Colonic mucosa (tissue), 4 donors: ENCODE data around the gene MXI1. TPM values are rescaled to one million over a fixed set of nuclear protein-coding genes. Genes with fewer than 3 reads are reported as not detected.
"Not testable (repeated sequence)": the region's sequence is repeated elsewhere in the genome, so short reads cannot be mapped to it uniquely, and the experiment has no call there.

Experiments
- DNase-seq: peaks from one replicate; pipeline ENCODE4 v3.0.0-alpha.2; 2020
- H3K27ac ChIP-seq: fragments of 200-600 bp; one replicate; pipeline ENCODE4 v1.8.0; 2021
- H3K27me3 ChIP-seq: fragments of 200-600 bp; one replicate; pipeline ENCODE4 v1.8.0; 2021
- H3K36me3 ChIP-seq: fragments of 200-600 bp; one replicate; pipeline ENCODE4 v1.8.0; 2021
- H3K4me1 ChIP-seq: fragments of 200-600 bp; one replicate; pipeline ENCODE4 v1.8.0; 2021; ENCODE audit warnings: mild to moderate bottlenecking
- H3K4me3 ChIP-seq: fragments of 200-600 bp; one replicate; pipeline ENCODE4 v1.8.0; 2021
- H3K9ac ChIP-seq, 2 donors: one replicate each; pipeline ENCODE4 v1.7.0; 2013; ENCODE audit warnings: control low read depth in 2 of 2, low read depth in 2 of 2, low read length in 2 of 2
- H3K9me3 ChIP-seq: fragments of 200-600 bp; one replicate; pipeline ENCODE4 v1.8.0; 2021
- intact Hi-C: fragments of 100-400 bp; cut with DNase I; formaldehyde crosslinking; loops from one replicate; pipeline ENCODE4 v1.14.1; 2022
- total RNA-seq, 2 donors: library from RNA; stranded (reverse); fragmentation: NEBNext Ultra II Directional in 1 of 2; extraction: Animal tissue kit (Norgen Biotek cat#: 25700) in 1 of 2; gene quantifications; one replicate each; pipeline ENCODE4 v1.2.1, GENCODE V29; 2021
- TF ChIP-seq, protein P1 (sequence below): fragments of 200-600 bp; IDR thresholded peaks from one replicate; pipeline ENCODE4 v1.8.0; 2022; ENCODE audit warnings: antibody characterized with exemption, mild to moderate bottlenecking
- donor health status: healthy.
- donor health status: DM: no; HTN: no; CAD: no.
- donor health status: DM: no; HTN: no; CAD: no.

The MXI1 gene
- total RNA-seq, 2 donors from 2014 or later: 58.0 to 304 TPM

GRCh38 chr10:110244550-110244949, 37.1 kb downstream of the MXI1 start:
- H3K9ac ChIP-seq: no peak overlapping the region
- H3K9me3 ChIP-seq: no peaks in the 10 kb centered on the region
- DNase-seq: no peak
- TF ChIP-seq, protein P1, sequence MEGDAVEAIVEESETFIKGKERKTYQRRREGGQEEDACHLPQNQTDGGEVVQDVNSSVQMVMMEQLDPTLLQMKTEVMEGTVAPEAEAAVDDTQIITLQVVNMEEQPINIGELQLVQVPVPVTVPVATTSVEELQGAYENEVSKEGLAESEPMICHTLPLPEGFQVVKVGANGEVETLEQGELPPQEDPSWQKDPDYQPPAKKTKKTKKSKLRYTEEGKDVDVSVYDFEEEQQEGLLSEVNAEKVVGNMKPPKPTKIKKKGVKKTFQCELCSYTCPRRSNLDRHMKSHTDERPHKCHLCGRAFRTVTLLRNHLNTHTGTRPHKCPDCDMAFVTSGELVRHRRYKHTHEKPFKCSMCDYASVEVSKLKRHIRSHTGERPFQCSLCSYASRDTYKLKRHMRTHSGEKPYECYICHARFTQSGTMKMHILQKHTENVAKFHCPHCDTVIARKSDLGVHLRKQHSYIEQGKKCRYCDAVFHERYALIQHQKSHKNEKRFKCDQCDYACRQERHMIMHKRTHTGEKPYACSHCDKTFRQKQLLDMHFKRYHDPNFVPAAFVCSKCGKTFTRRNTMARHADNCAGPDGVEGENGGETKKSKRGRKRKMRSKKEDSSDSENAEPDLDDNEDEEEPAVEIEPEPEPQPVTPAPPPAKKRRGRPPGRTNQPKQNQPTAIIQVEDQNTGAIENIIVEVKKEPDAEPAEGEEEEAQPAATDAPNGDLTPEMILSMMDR: no peak
- H3K27me3 ChIP-seq: no peaks in the 10 kb centered on the region
- H3K27ac ChIP-seq: no peak overlapping the region
- H3K36me3 ChIP-seq: no peaks in the 10 kb centered on the region
- no peaks in the 10 kb centered on the region for H3K4me1 ChIP-seq
- no peak overlapping the region for H3K4me3 ChIP-seq
- intact Hi-C loops: no loop called here

DNA sequence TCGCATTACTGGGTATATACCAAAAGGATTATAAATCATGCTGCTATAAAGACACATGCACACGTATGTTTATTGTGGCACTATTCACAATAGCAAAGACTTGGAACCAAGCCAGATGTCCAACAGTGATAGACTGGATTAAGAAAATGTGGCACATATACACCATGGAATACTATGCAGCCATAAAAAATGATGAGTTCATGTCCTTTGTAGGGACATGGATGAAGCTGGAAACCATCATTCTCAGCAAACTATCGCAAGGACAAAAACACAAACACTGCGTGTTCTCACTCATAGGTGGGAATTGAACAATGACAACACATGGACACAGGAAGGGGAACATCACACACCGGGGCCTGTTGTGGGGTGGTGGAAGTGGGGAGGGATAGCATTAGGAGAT, 40.4 kb downstream of the MXI1 start:
- H3K4me3 ChIP-seq, H3K4me1 ChIP-seq, H3K27me3 ChIP-seq, H3K27ac ChIP-seq, H3K9ac ChIP-seq, DNase-seq, H3K36me3 ChIP-seq, intact Hi-C loops, H3K9me3 ChIP-seq: not testable (repeated sequence)

GRCh38 chr10:110249489-110249888, 42.1 kb downstream of the MXI1 start:
- H3K4me3 ChIP-seq, intact Hi-C loops, H3K4me1 ChIP-seq, H3K36me3 ChIP-seq, H3K27ac ChIP-seq, H3K27me3 ChIP-seq, DNase-seq, H3K9me3 ChIP-seq, H3K9ac ChIP-seq: not testable (repeated sequence)

DNA sequence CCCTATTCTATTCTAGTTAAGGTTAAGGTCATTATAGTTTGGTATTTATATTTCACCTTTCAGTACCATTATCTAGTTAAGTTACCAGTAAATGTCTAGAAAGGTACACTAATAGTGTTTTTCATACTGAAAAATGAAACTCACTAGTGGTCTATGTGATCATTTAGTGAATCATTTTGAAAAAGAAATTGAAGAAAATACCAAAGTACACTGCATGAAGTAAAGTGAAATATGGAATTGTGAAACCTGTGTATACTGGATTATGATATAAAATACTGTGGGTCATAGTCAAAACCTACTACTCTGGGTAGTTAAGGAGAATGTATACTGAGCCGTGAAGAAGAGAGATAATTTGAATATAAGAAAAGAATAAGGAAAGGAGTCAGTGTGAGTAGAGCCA, 44.0 kb downstream of the MXI1 start:
- DNase-seq, H3K4me3 ChIP-seq, H3K4me1 ChIP-seq, H3K27ac ChIP-seq, H3K27me3 ChIP-seq, H3K36me3 ChIP-seq, intact Hi-C loops, H3K9me3 ChIP-seq, H3K9ac ChIP-seq: not testable (repeated sequence)

- no peaks in the 10 kb centered on the region for H3K27me3 ChIP-seq
- H3K36me3 ChIP-seq: no peaks in the 10 kb centered on the region
- H3K9me3 ChIP-seq: no peaks in the 10 kb centered on the region
- intact Hi-C loops: no loop called here
- H3K9ac ChIP-seq: no peak overlapping the region
- TF ChIP-seq, protein P1: no peak
- H3K27ac ChIP-seq: no peak overlapping the region
- no peak for DNase-seq
- no peak overlapping the region for H3K4me3 ChIP-seq
- H3K4me1 ChIP-seq: no peaks in the 10 kb centered on the region
Measured at GRCh38 chr10:110252151-110252550, 44.7 kb downstream of the MXI1 start.

DNA sequence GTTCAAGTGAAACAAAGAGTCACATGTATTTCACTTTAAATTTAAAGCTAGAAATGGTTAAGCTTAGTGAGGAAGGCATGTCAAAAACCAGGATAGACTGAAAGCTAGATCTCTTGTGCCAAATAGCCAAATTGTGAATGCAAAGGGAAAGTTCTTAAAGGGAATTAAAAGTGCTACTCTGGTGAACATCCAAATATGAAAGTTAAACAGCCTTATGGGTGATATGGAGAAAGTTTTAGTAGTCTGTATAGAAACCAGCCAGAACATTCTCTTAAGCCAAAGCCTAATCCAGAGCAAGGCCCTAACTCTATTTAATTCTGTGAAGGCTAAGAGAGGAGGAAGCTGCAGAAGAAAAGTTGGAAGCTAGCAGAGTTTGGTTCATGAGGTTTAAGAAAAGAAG, 47.1 kb downstream of the MXI1 start:
- Histone ChIP-seq H3K9me3 (no peaks in the 10 kb centered on the region), H3K27ac (no peak overlapping the region), H3K4me1 (no peaks in the 10 kb centered on the region), H3K36me3 (no peaks in the 10 kb centered on the region), H3K9ac (no peak overlapping the region), H3K27me3 (no peaks in the 10 kb centered on the region), H3K4me3 (no peak overlapping the region)
- no peak for DNase-seq
- intact Hi-C loops: no loop called here
- TF ChIP-seq, protein P1: no peak

GRCh38 chr10:110258542-110258941, 51.1 kb downstream of the MXI1 start:
- Histone ChIP-seq H3K36me3 (no peaks in the 10 kb centered on the region), H3K9ac (no peak overlapping the region), H3K27me3 (no peaks in the 10 kb centered on the region), H3K27ac (no peak overlapping the region), H3K4me3 (no peak overlapping the region), H3K9me3 (no peaks in the 10 kb centered on the region), H3K4me1 (no peaks in the 10 kb centered on the region)
- TF ChIP-seq, protein P1: no peak
- DNase-seq: no peak
- intact Hi-C loops: no loop called here
